GM15510 (cell line): ENCODE data around the gene SRC.

ENCODE experiments used
- POLR2A ChIP-seq: IDR thresholded peaks from 3 replicates; pipeline ENCODE4 v1.6.1; 2011; ENCODE audit warnings: borderline replicate concordance; ENCODE audit not compliant: insufficient read length; ENCODE audit errors: extremely low read depth

The SRC gene

GRCh38 chr20:37341632-37342031, 4.3 kb upstream of the SRC start:
- TF ChIP-seq POLR2A, result no peak

DNA sequence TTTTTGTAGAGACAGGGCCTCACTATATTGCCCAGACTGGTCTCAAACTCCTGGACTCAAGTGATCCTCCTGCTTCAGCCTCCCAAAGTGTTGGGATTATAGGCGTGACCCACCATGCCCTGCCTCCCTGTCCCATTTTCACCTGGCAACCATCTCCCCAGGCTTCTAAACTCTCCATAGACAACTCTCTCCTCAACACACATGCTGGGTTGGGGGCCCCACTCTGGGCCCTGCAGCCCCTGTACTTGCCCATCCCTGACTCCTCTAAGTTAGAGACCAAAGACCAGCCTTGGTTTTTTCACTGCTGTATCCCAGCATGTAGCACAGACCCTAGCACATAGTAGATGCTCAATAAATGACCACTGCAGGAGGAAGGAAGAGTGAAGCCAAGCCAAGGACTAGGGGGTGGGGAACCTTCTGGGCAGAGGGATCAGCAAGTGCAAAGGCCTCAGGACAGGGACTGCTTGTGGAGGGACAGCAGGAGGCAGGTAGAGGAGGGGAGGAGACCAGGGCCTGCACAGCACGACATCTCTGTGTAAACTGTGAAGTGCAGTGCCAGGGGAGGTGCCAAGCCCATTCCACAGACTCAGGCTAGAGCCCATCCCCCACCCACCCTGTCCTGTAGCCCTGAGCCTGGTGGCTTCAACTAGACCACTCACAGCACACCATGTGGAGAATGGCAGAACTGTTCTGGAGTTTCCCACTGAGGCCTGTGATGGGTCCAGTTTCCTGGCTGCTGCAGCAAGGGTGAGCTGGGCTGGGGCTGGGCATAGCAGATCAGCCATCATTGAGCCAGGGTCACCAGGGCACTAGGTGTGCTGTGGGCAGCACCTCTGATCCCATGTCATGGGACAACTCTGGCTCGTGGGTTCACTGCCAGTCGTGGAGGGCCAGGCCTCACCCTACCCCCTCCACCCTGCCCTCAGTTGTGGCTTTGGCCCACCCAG, 3.4 kb upstream of the SRC start:
- no peak for TF ChIP-seq POLR2A

- no peak for TF ChIP-seq POLR2A
Measured at GRCh38 chr20:37343212-37343993, 2.5 kb upstream of the SRC start.

DNA sequence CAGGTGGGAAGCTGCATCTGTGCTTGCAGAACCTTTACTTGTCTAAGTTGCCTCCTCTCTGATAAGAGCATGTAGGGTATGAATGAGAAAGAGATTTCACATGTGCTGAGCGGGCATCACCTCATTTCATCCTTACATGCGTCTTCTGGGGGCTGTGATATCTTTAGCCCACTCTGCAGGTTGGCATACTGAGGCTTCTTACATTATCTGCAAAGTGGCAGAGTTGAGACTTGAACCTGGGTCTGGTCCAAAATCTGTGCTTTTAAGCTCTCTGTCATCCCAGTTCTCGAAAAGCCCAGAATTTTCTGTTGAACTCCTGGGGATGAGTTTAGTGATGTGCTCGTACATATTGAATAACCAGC, 2.0 kb upstream of the SRC start:
- no peak for TF ChIP-seq POLR2A

GRCh38 chr20:37344506-37345338, 1.2 kb upstream of the SRC start:
- no peak for TF ChIP-seq POLR2A

DNA sequence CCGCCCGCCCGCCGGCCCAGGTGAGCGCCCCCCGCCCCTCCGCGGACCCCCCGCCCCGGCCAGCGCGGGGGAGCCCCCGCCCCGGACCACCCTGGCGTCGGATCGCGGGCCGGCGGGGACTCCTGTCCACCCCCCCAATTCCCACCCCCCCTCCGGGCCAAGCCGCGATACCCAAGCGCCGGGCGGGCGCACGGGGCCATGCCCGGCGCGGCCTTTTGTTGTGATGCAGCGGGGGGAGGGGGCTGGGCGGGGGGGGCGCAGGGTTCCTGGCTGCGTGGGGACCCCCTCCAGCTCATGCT, 245 bp downstream of the SRC start:
- TF ChIP-seq POLR2A, result no peak

GRCh38 chr20:37346535-37347346, 801 bp downstream of the SRC start:
- TF ChIP-seq POLR2A, result no peak

GRCh38 chr20:37347347-37347823, 1.4 kb downstream of the SRC start:
- TF ChIP-seq POLR2A, result no peak

DNA sequence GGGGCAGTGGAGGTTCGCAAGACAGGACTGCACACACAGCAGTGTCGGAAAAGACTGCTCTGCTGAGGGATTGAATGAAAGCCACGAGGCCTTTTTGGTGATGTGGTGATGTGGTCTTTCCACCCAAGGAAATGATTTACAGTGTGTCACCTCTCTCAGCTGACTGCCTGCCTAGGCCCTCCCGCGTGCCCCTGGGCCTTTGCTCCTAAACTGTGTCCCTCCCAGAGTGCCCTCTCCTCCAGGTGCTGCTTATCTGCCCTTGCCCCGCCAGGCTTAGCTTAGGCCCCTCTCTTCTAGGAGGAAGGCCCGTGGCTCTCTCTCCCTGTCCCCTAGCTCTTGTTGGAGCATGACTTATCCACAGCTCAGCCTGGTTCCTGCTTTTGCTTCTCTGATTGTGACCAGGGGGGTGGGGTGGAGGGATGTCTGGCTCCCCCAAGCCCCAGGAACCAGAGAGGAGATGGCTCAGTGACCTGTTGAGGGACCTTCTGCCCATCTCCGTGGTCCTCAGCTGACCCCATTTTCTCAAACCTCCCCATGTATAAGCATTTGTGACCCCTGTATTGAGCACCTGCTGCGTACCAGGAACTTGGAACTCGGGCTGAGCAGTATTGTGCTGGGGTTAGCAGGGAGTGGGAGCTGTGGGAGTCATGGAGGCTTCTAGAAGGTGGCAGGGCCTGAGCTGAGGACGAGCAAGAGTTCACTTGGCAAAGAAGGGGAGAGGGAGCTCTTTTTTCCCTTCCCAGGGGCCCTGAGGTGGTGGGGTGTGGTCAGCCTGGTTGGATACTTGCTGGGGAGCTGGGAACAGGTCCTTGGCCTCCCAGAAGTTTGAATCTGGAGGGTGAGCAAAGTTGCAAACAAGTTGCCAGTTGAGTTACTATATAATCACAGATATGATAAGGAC, 2.2 kb downstream of the SRC start:
- no peak for TF ChIP-seq POLR2A

DNA sequence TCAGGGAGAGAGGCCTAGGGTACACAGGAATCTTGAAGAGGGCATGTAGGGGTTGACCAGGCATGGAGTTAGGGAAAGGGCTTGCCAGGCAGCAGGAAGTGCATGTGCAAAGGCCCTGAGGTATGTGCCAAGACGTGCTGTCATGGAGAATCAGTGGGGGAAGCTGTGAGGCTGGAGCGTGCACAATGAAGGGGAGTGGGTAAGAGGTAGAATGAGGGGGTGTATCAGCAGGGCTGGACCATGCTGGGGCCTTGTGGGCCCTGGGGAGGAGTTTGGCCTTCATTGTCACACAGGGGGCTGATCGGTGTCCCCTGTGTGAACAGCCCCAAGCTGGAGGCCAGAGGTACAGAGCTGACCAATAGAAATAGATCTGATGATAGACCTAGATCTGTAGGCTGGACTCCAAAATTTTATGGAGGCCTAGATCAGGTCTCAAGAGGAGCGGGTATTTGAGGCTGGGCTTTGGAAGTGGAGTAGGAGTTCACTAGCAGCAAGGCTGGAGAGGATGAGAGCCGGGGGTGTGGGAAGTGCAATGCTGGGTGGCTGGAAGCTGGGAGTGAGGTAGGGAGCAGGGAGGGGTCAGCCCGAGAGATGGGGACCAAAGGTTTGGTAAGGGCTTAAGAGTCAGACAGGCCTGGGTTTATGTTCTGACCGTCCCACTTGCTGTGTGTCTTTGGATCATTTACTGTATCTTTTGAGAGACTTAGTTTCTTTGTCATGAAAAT, 3.0 kb downstream of the SRC start:
- TF ChIP-seq POLR2A, result no peak

DNA sequence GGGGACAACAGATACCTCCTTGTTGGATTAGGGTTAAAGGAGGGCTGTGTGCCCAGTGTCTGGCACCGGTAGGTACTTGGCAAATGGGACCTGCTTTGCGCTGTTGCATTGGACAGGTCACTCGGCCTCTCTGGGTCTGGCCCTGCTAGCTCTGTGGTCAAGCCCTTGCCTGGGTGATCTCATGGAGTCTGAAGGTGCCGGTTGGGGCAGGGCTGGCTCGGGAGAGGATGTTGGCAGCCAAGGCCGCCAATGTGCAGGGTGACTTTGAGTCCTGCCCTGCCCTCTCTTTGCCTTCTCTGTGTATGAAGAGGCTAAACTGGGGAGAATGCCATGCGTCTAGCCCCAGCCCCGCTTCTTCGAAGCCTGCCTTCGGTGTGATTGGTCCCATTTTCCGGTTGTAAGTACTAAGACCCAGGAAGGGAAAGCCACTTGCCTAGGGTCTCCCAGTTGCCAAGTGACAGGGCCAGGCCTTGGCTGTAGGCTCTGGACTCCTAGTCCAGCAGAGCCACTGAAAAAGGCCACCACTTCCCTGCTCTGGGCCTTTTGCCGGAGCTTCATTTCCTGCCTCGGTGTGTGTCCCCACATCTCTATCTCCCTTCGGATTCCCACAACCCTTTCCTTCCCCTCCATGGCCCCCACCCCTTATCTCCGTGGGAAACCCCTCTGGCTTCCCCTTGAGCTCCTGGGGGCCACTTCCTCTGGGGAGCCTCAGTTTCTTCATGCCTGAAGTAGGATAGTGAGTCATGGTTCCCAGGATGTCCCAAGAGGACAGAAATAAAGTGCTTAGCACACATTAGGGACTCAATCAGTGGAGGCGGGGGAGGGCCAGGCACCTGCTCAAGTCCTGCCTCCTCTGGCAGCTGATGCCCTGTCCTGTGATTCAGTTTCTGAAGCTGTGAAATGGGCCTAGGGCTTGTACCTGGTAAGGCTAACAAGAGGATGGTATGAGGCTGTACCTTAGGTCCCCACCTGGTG, 3.9 kb downstream of the SRC start:
- no peak for TF ChIP-seq POLR2A
